GM21528 (cell line): ENCODE results near the gene TRIM16.
"Not testable (repeated sequence)": the region's sequence is repeated elsewhere in the genome, so short reads cannot be mapped to it uniquely, and the experiment has no call there.

Experiments
- ATAC-seq: cut with Tn5 transposase; IDR thresholded peaks from one replicate; pipeline ENCODE4 v1.9.1; 2021; ENCODE audit warnings: mild to moderate bottlenecking, moderate library complexity; ENCODE audit not compliant: unreplicated experiment, low FRiP score

Gene TRIM16

GRCh38 chr17:15683824-15684478, at the start of gene TRIM16:
Gene TRIM16 (minus strand): TSS chr17:15684311. CDS start chr17:15651609, 32,702 bp downstream.
- peak; percentile 91 for ATAC-seq

GRCh38 chr17:15733174-15733789, 49.2 kb upstream of the TRIM16 start:
- ATAC-seq: not testable (repeated sequence)

- ATAC-seq: not testable (repeated sequence)
These were observed 47.8 kb upstream of the TRIM16 start, which contains the start of gene TBC1D26 for GRCh38 chr17:15731900-15732299. Gene TBC1D26 (plus strand): TSS chr17:15732283. CDS start chr17:15735349, 3,066 bp downstream.

GRCh38 chr17:15730535-15730934, 46.4 kb upstream of the TRIM16 start:
- not testable (repeated sequence) for ATAC-seq

- not testable (repeated sequence) for ATAC-seq
These were observed 32.8 kb upstream of the TRIM16 start for GRCh38 chr17:15716601-15717563.

GRCh38 chr17:15708879-15709278, 24.8 kb upstream of the TRIM16 start:
- not testable (repeated sequence) for ATAC-seq

GRCh38 chr17:15704813-15705212, 20.7 kb upstream of the TRIM16 start:
- not testable (repeated sequence) for ATAC-seq

- not testable (repeated sequence) for ATAC-seq
These were observed 20.1 kb upstream of the TRIM16 start for GRCh38 chr17:15704239-15704638.

- ATAC-seq: not testable (repeated sequence)
These were observed 15.8 kb upstream of the TRIM16 start for GRCh38 chr17:15699937-15700336.

- ATAC-seq: peak; percentile 97
These were observed 15.4 kb upstream of the TRIM16 start, which contains the start of gene ZNF286A for GRCh38 chr17:15699413-15699924. Gene ZNF286A (plus strand): TSS chr17:15699752. CDS start chr17:15700330, 578 bp downstream.

GRCh38 chr17:15698967-15699366, 14.9 kb upstream of the TRIM16 start:
- ATAC-seq: peak; percentile 21

GRCh38 chr17:15687494-15687893, 3.4 kb upstream of the TRIM16 start:
- ATAC-seq: not testable (repeated sequence)

GRCh38 chr17:15683135-15683534, 976 bp downstream of the TRIM16 start:
- not testable (repeated sequence) for ATAC-seq

- ATAC-seq: not testable (repeated sequence)
These were observed 8.1 kb downstream of the TRIM16 start for GRCh38 chr17:15675991-15676390.

- not testable (repeated sequence) for ATAC-seq
These were observed 9.5 kb downstream of the TRIM16 start for GRCh38 chr17:15674640-15675039.

GRCh38 chr17:15669526-15669925, 14.6 kb downstream of the TRIM16 start:
- not testable (repeated sequence) for ATAC-seq

- ATAC-seq: no peak
These were observed 20.4 kb downstream of the TRIM16 start for GRCh38 chr17:15663691-15664090.

- ATAC-seq: no peak
These were observed 20.9 kb downstream of the TRIM16 start for GRCh38 chr17:15663176-15663575.

GRCh38 chr17:15662681-15663080, 21.4 kb downstream of the TRIM16 start:
- ATAC-seq: no peak

GRCh38 chr17:15660077-15660476, 24.0 kb downstream of the TRIM16 start:
- no peak for ATAC-seq
